ENCODE measurements around the gene FLT3LG.

Gene FLT3LG

DNA sequence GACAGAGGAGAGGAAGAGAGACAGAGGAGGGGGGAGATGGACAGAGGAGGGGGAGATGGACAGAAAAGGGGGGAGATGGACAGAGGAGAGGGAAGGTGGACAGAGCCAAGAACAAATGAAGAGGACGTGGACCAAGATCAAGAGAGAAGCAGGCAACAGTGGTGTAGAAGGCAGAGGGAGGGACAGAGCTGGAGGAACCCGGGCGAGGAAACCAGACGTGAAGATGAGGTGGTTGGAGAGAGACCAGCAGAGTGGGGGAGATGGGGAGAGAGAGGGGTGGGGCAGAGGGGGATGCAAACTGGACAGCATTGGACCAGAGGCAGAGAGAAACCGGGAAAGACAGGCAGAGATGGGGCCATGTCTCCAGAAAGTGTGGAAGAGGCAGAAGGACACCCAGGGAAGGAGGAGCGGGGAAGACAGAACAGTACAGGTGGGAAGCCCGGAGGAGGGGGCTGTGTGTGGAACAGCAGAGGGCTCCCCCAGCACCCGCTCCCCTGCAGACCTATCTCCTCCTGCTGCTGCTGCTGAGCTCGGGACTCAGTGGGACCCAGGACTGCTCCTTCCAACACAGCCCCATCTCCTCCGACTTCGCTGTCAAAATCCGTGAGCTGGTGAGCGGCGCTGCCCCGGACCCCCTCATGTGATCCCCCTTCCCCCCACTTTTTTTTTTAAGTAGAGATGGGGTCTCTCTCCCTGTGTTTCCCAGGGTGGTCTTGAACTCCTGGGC is 1.3 kb downstream of the FLT3LG start:
- Histone ChIP-seq H3K9me3 (no peaks in the 10 kb centered on the region), H3K4me3 (ENCODE audit: low read depth in 1 of 2, low read length in 1 of 2) (no peak overlapping the region), H3K4me1 (ENCODE audit: control insufficient read depth in 1 of 2, insufficient read depth in 1 of 2, low read depth in 1 of 2, low read length in 1 of 2) (peaks cover 11 to 20% of the 10 kb centered on the region in 2 experiments), H3K27ac (no peak overlapping the region), H3K36me3 (no peaks in the 10 kb centered on the region), H3K27me3 (peaks cover 8% of the 10 kb centered on the region)
- TF ChIP-seq CTCF (IDR thresholded peaks at IDR 0.05) = no peak

DNA sequence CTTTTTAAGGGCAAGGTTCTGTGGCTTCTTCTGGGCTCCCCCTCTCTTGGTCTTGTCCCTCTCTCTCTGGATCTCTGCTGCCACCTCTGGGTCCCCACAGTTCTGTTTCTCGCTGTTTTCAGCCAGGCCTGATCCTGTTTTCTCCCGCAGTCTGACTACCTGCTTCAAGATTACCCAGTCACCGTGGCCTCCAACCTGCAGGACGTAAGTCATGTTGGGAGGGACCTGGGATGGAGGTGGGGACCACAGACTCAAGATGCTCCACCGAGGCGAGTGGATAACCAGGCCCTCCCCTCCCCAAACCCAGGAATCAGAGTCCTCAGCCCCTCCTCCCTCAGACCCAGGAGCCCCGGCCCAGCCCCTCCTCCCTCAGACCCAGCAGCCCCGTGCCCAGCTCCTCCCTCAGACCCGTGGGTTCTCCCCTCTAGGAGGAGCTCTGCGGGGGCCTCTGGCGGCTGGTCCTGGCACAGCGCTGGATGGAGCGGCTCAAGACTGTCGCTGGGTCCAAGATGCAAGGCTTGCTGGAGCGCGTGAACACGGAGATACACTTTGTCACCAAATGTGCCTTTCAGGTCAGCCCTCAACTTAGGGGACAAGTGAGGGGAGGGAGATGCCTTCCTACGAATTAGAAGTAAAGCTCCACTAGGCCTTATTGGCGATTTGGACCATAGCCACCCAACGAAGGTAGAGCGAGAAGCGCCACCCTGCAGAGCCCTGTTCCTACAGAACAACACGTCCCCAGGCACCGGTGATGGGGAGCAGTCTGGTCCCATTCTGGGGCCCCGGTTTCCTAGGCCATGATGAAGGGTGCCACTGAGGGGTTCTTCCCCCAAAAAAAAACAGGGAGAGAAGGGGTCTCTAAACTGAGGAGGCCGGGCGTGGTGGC is 2.2 kb downstream of the FLT3LG start:
- no peaks in the 10 kb centered on the region for H3K9me3 ChIP-seq
- peaks cover 8% of the 10 kb centered on the region for H3K27me3 ChIP-seq
- no peaks in the 10 kb centered on the region for H3K36me3 ChIP-seq
- H3K4me3 ChIP-seq (ENCODE audit: low read depth in 1 of 2, low read length in 1 of 2) = no peak overlapping the region
- H3K4me1 ChIP-seq (ENCODE audit: control insufficient read depth in 1 of 2, insufficient read depth in 1 of 2, low read depth in 1 of 2, low read length in 1 of 2) = peaks cover 11 to 20% of the 10 kb centered on the region in 2 experiments
- H3K27ac ChIP-seq = no peak overlapping the region
- no peak for TF ChIP-seq CTCF (IDR thresholded peaks at IDR 0.05)

- H3K27ac ChIP-seq = no peak overlapping the region
- no peaks in the 10 kb centered on the region for H3K9me3 ChIP-seq
- TF ChIP-seq CTCF (IDR thresholded peaks at IDR 0.05) = no peak
- H3K4me3 ChIP-seq (ENCODE audit: low read depth in 1 of 2, low read length in 1 of 2) = no peak overlapping the region
- H3K4me1 ChIP-seq (ENCODE audit: control insufficient read depth in 1 of 2, insufficient read depth in 1 of 2, low read depth in 1 of 2, low read length in 1 of 2) = peaks cover 0 to 8% of the 10 kb centered on the region in 2 experiments
- peaks cover 4% of the 10 kb centered on the region for H3K27me3 ChIP-seq
- H3K36me3 ChIP-seq = no peaks in the 10 kb centered on the region
These were observed 6.1 kb downstream of the FLT3LG start for GRCh38 chr19:49479975-49480628.

DNA sequence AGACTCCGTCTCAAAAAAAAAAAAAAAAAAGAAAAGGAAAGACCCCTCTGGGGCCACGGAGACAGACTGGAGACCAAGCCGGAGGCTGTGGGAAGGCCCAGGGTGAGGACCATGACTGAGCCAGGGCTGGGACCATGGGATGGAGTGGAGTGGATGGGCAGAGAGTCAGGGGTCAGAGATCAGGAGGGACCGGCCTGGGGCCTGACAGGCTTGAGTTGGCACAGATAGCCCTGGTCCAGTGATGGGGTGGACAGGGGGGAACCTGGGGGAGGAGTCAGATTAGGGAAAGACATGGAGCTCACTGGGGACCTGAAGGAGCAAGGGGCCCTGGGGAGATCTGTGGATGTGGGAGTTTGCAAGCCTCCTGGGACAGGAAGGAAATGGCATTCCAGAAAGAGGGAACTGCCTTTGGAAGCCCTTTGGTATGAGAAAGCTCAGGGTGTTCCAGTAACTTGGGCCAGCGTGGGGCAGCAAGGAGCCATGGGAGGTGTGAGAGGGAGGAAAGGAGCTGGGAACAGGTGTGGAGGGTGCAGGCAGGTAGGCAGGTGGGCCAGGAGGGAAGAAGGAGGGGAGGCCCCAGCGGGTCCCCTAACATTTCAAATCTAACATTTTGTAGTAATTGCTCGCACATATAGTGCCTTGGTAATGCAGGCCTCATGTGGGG is 7.1 kb downstream of the FLT3LG start:
- TF ChIP-seq CTCF (IDR thresholded peaks at IDR 0.05) = no peak
- no peak overlapping the region for H3K4me3 ChIP-seq (ENCODE audit: low read depth in 1 of 2, low read length in 1 of 2)
- no peaks in the 10 kb centered on the region for H3K36me3 ChIP-seq
- H3K9me3 ChIP-seq = no peaks in the 10 kb centered on the region
- H3K27ac ChIP-seq = no peak overlapping the region
- no peaks in the 10 kb centered on the region for H3K27me3 ChIP-seq
- peaks cover 0 to 8% of the 10 kb centered on the region in 2 experiments for H3K4me1 ChIP-seq (ENCODE audit: control insufficient read depth in 1 of 2, insufficient read depth in 1 of 2, low read depth in 1 of 2, low read length in 1 of 2)

DNA sequence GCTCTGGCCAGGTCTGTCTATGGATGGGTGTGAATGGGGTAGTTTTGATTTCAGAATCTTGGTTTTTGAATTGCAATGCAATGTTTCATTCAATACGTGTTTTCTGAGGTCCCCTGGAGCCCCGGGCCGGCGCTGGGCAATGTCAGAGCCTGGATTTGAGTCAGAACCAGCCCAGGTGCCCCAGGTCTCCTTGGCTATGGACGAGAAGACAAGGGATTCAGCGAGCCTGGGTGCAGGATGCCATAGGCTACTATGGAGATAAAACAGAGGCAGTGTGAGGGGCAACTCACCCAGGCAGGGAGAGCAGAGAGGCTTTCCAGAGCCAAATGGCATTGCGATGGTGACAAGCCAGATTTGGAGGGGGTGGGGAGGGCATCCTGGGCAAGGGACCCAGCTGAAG is 12.2 kb downstream of the FLT3LG start:
- TF ChIP-seq CTCF (IDR thresholded peaks at IDR 0.05) = no peak
- H3K4me1 ChIP-seq (ENCODE audit: control insufficient read depth in 1 of 2, insufficient read depth in 1 of 2, low read depth in 1 of 2, low read length in 1 of 2) = peaks cover 21 to 24% of the 10 kb centered on the region in 2 experiments
- H3K4me3 ChIP-seq (ENCODE audit: low read depth in 1 of 2, low read length in 1 of 2) = no peak overlapping the region
- H3K36me3 ChIP-seq = peaks cover 20% of the 10 kb centered on the region
- H3K9me3 ChIP-seq = no peaks in the 10 kb centered on the region
- H3K27ac ChIP-seq = no peak overlapping the region
- H3K27me3 ChIP-seq = no peaks in the 10 kb centered on the region
